Transverse colon (tissue), 4 donors: ENCODE results near the gene MTG2. TPM values are rescaled to one million over a fixed set of nuclear protein-coding genes. Genes with fewer than 3 reads are reported as not detected.

ENCODE experiments used
- DNase-seq: peaks from one replicate; pipeline ENCODE4 v3.0.0-alpha.2; 2019
- H3K27ac ChIP-seq, 4 donors: fragments of 200-600 bp; sonication (generic); 2 replicates each; pipeline ENCODE4 v1.5.1; 2016 to 2018; ENCODE audit warnings: inconsistent platforms in 4 of 4
- H3K27me3 ChIP-seq: fragments of 200-600 bp; sonication (generic); 2 replicates; pipeline ENCODE4 v1.5.1; 2017; ENCODE audit warnings: inconsistent platforms
- H3K36me3 ChIP-seq, 4 donors: fragments of 200-600 bp; sonication (generic); 2 replicates each; pipeline ENCODE4 v1.5.1; 2017 to 2019; ENCODE audit warnings: inconsistent platforms in 4 of 4
- H3K4me1 ChIP-seq, 4 donors: fragments of 200-600 bp; sonication (generic); 2 replicates each; pipeline ENCODE4 v1.5.1; 2017 to 2020; ENCODE audit warnings: inconsistent platforms in 4 of 4
- H3K4me3 ChIP-seq, 4 donors: fragments of 200-600 bp; sonication (generic); 1 replicate in 1 of 4; 2 replicates in 3 of 4; pipeline versions ENCODE4 v1.5.1 to v1.6.1; 2017 to 2019; ENCODE audit warnings: inconsistent platforms in 4 of 4
- H3K9me3 ChIP-seq, 2 donors: fragments of 200-600 bp; sonication (generic); 2 replicates each; pipeline ENCODE4 v1.5.1; 2017 to 2019; ENCODE audit warnings: inconsistent platforms in 2 of 2
- CTCF ChIP-seq, 5 experiments: fragments of 200-600 bp in 3 of 5; fragments of 450-650 bp in 2 of 5; sonication (generic) in 3 of 5; IDR thresholded peaks; 1 replicate in 2 of 5; 2 replicates in 3 of 5; pipeline ENCODE4 v1.5.1; 2016 to 2017; ENCODE audit warnings: antibody characterized with exemption in 5 of 5, inconsistent platforms in 3 of 5, mild to moderate bottlenecking in 2 of 5, moderate library complexity in 1 of 5
- EP300 ChIP-seq: sonication (generic); formaldehyde crosslinking; IDR thresholded peaks from one replicate; pipeline ENCODE4 v1.6.1; 2017; ENCODE audit warnings: antibody characterized with exemption, low read depth
- POLR2A ChIP-seq: fragments of 450-650 bp; IDR thresholded peaks from one replicate; pipeline ENCODE4 v1.6.1; 2016; ENCODE audit warnings: antibody characterized with exemption, mild to moderate bottlenecking, moderate library complexity
- POLR2AphosphoS5 ChIP-seq, 3 donors: sonication (generic); formaldehyde crosslinking; IDR thresholded peaks; one replicate each; pipeline ENCODE4 v1.6.1; 2016; ENCODE audit warnings: antibody characterized with exemption in 3 of 3
- WGBS, 2 donors: methylation state at CpG; one replicate each; pipeline ENCODE4 v1.1.5; 2018; ENCODE audit warnings: low coverage in 1 of 2; 5-methylcytosine and 5-hydroxymethylcytosine counted together
- in situ Hi-C, 4 donors: fragments of 200-750 bp; cut with MboI; loops; one replicate each; pipeline versions ENCODE4 v1.15.0 to v1.15.1; 2017; ENCODE audit warnings: low sequenced_read_pairs in 3 of 4, low pct_ligation_motif_present in 1 of 4, low pct_unique_long_range_greater_than_20kb in 1 of 4
- intact Hi-C: fragments of 100-400 bp; cut with DNase I; formaldehyde crosslinking; loops from one replicate; pipeline ENCODE4 v1.15.1; 2023; ENCODE audit warnings: low total_unique reads
- total RNA-seq, 4 donors: library from RNA; depleted of rRNA; stranded (reverse); fragments of >200 nt; gene quantifications; one replicate each; pipeline ENCODE4 v1.1.0, GENCODE V29; 2016

The MTG2 gene
- total RNA-seq, 4 donors from 2014 or later = 9.8 to 58.0 (median 23.1) TPM

- in situ Hi-C loops (no loop called here), intact Hi-C loops (no loop called here)
- Histone ChIP-seq H3K9me3 (no peaks in the 10 kb centered on the region), H3K27ac (no peak overlapping the region), H3K36me3 (peaks cover 0 to 19% (median 2%) of the 10 kb centered on the region in 4 donors), H3K27me3 (no peaks in the 10 kb centered on the region), H3K4me1 (no peaks in the 10 kb centered on the region), H3K4me3 (no peak overlapping the region)
- 93% methylated on average over 6 of the region's 6 CpGs; no CpG with 5 or more reads in 1 of the 2 donors for WGBS, 2 donors
- no peak for TF ChIP-seq POLR2A
- no peak for TF ChIP-seq EP300
- DNase-seq = no peak
These were observed 15.4 kb upstream of the MTG2 start for GRCh38 chr20:62167474-62167873.

DNA sequence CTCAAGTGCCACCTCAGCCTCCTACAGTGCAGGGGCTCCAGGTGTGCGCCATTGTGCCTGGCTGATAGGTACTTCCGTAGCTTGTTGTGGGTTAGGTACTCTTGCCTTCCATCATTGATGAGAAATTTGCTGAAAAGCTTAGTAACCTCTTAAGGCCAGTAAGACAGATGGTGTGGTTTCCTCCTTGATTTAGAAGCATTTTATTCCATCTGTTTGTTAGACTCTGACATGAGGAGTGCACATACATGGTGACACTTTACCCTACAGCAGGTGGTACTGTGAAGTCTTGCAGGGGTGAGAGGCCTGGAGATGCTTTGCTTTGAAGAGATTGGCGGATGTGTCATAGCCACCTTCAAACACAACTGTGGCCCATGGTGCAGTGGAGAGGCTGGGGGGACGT, 14.8 kb upstream of the MTG2 start:
- Histone ChIP-seq H3K4me3 (no peak overlapping the region), H3K27ac (no peak overlapping the region), H3K36me3 (peaks cover 0 to 14% (median 2%) of the 10 kb centered on the region in 4 donors), H3K9me3 (no peaks in the 10 kb centered on the region), H3K27me3 (no peaks in the 10 kb centered on the region), H3K4me1 (no peaks in the 10 kb centered on the region)
- no peak for DNase-seq
- intact Hi-C loops = no loop called here
- WGBS, 2 donors = 92 to 100% methylated on average over 1 to 4 of the region's 4 CpGs
- TF ChIP-seq POLR2A (no peak), EP300 (no peak), CTCF (IDR thresholded peaks at IDR 0.05) (no peak), POLR2AphosphoS5 (IDR thresholded peaks at IDR 0.05) (no peak)
- in situ Hi-C loops = no loop called here

GRCh38 chr20:62168890-62169435, 13.9 kb upstream of the MTG2 start:
- 80 to 95% methylated on average over 1 to 23 of the region's 23 CpGs for WGBS, 2 donors
- H3K36me3 ChIP-seq = peaks cover 0 to 12% (median 2%) of the 10 kb centered on the region in 4 donors
- no peaks in the 10 kb centered on the region for H3K9me3 ChIP-seq
- in situ Hi-C loops (no loop called here), intact Hi-C loops (no loop called here)
- H3K27ac ChIP-seq = no peak overlapping the region
- no peaks in the 10 kb centered on the region for H3K27me3 ChIP-seq
- H3K4me1 ChIP-seq = no peaks in the 10 kb centered on the region
- H3K4me3 ChIP-seq = no peak overlapping the region
- DNase-seq = no peak
- TF ChIP-seq CTCF (IDR thresholded peaks at IDR 0.05) (no peak), POLR2AphosphoS5 (IDR thresholded peaks at IDR 0.05) (no peak), POLR2A (no peak), EP300 (no peak)

GRCh38 chr20:62170536-62170935, 12.3 kb upstream of the MTG2 start:
- no peaks in the 10 kb centered on the region for H3K27me3 ChIP-seq
- 87 to 94% methylated on average over 3 to 9 of the region's 9 CpGs for WGBS, 2 donors
- in situ Hi-C loops = no loop called here
- no peaks in the 10 kb centered on the region for H3K4me1 ChIP-seq
- H3K4me3 ChIP-seq = no peak overlapping the region
- H3K9me3 ChIP-seq = no peaks in the 10 kb centered on the region
- H3K36me3 ChIP-seq = peaks cover 0 to 16% (median under 1%) of the 10 kb centered on the region in 4 donors
- TF ChIP-seq EP300 (no peak), POLR2A (no peak), POLR2AphosphoS5 (IDR thresholded peaks at IDR 0.05) (no peak), CTCF (IDR thresholded peaks at IDR 0.05) (no peak)
- DNase-seq = no peak
- H3K27ac ChIP-seq = no peak overlapping the region
- intact Hi-C loops = no loop called here

DNA sequence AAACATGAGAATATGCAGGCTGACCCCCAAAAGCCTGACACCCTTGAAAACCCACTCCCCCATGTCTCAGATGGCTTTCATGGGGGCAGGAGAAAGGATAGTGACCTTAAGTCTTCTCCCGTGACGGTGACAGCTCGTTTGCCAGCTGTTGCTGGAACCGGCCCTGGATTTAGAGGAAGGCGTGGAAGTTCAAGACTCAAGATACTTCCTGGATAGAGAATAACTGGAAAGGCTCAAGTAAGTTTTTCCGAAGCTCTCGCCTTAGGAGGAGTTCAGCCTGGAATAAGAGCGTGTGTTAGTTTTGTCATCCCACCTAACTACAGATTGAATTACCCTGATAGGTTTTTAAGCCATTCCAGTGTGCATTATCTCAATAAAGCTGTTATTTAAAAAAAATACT, 11.6 kb upstream of the MTG2 start:
- no peaks in the 10 kb centered on the region for H3K9me3 ChIP-seq
- H3K36me3 ChIP-seq = peaks cover 0 to 9% (median 0%) of the 10 kb centered on the region in 4 donors
- DNase-seq = no peak
- in situ Hi-C loops = no loop called here
- H3K4me3 ChIP-seq = no peak overlapping the region
- H3K27ac ChIP-seq = no peak overlapping the region
- H3K27me3 ChIP-seq = no peaks in the 10 kb centered on the region
- intact Hi-C loops = no loop called here
- WGBS, 2 donors = 91 to 100% methylated on average over 2 to 8 of the region's 8 CpGs
- no peaks in the 10 kb centered on the region for H3K4me1 ChIP-seq
- TF ChIP-seq POLR2A (no peak), POLR2AphosphoS5 (IDR thresholded peaks at IDR 0.05) (no peak), CTCF (IDR thresholded peaks at IDR 0.05) (no peak), EP300 (no peak)
